Lower leg skin (tissue), 4 donors: ENCODE measurements around the gene ACAD10. TPM values are rescaled to one million over a fixed set of nuclear protein-coding genes. Genes with fewer than 3 reads are reported as not detected.

Experiments
- DNase-seq, 2 donors: peaks; one replicate each; pipeline ENCODE4 v3.0.0-alpha.2; 2019; ENCODE audit warnings: low spot score in 2 of 2
- H3K4me3 ChIP-seq: fragments of 200-600 bp; sonication (generic); 2 replicates; pipeline ENCODE4 v1.5.1; 2017; ENCODE audit warnings: mild to moderate bottlenecking, low read depth; ENCODE audit not compliant: poor library complexity, severe bottlenecking
- POLR2A ChIP-seq, 2 donors: fragments of 450-650 bp; IDR thresholded peaks; one replicate each; pipeline ENCODE4 v1.6.1; 2016 to 2017; ENCODE audit warnings: antibody characterized with exemption in 2 of 2, mild to moderate bottlenecking in 1 of 2, moderate library complexity in 1 of 2
- WGBS, 2 donors: methylation state at CpG; one replicate each; pipeline ENCODE4 v1.1.5; 2018; 5-methylcytosine and 5-hydroxymethylcytosine counted together
- intact Hi-C: fragments of 100-400 bp; cut with DNase I; formaldehyde crosslinking; loops from one replicate; pipeline ENCODE4 v1.15.0; 2023; ENCODE audit warnings: low total_unique reads
- total RNA-seq, 4 donors: library from RNA; depleted of rRNA; stranded (reverse); fragments of >200 nt; gene quantifications; one replicate each; pipeline ENCODE4 v1.1.0, GENCODE V29; 2016
- TF ChIP-seq, protein P1 (sequence below), 3 donors: fragments of 450-650 bp; IDR thresholded peaks; one replicate each; pipeline ENCODE4 v1.5.1; 2016; ENCODE audit warnings: antibody characterized with exemption in 3 of 3, mild to moderate bottlenecking in 3 of 3, moderate library complexity in 2 of 3

The ACAD10 gene
- total RNA-seq, 4 donors from 2014 or later, result 23.1 to 40.5 (median 24.3) TPM

DNA sequence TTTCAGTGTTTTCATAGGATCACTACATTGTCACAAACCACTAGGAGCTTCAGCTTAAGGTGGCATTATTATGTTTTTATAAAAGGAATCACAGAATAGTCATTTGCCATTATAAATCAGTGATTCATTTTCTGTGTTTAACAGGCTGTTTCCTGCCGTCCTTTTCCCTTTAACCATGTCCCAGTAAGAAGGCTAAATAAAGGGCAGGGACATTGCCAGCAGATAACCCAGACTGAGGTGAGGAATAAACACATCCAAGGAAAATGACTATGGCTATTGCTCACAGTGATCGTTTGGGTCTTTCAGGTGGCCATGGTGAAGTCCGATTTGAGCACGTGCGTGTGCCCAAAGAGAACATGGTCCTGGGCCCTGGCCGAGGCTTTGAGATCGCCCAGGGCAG is 63.0 kb downstream of the ACAD10 start:
- no peak overlapping the region for H3K4me3 ChIP-seq
- intact Hi-C loops, result no loop called here
- TF ChIP-seq POLR2A (IDR thresholded peaks at IDR 0.05), result no peak
- TF ChIP-seq, protein P1, sequence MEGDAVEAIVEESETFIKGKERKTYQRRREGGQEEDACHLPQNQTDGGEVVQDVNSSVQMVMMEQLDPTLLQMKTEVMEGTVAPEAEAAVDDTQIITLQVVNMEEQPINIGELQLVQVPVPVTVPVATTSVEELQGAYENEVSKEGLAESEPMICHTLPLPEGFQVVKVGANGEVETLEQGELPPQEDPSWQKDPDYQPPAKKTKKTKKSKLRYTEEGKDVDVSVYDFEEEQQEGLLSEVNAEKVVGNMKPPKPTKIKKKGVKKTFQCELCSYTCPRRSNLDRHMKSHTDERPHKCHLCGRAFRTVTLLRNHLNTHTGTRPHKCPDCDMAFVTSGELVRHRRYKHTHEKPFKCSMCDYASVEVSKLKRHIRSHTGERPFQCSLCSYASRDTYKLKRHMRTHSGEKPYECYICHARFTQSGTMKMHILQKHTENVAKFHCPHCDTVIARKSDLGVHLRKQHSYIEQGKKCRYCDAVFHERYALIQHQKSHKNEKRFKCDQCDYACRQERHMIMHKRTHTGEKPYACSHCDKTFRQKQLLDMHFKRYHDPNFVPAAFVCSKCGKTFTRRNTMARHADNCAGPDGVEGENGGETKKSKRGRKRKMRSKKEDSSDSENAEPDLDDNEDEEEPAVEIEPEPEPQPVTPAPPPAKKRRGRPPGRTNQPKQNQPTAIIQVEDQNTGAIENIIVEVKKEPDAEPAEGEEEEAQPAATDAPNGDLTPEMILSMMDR (IDR thresholded peaks at IDR 0.05), result no peak
- DNase-seq, result no peak
- 87 to 90% methylated on average over 7 of the region's 7 CpGs for WGBS, 2 donors

- no peak for DNase-seq
- TF ChIP-seq, protein P1 (IDR thresholded peaks at IDR 0.05), result no peak
- no peak for TF ChIP-seq POLR2A (IDR thresholded peaks at IDR 0.05)
- H3K4me3 ChIP-seq, result no peak overlapping the region
- intact Hi-C loops, result no loop called here
- 90 to 93% methylated on average over 4 of the region's 4 CpGs for WGBS, 2 donors
These were observed 63.5 kb downstream of the ACAD10 start for GRCh38 chr12:111749391-111749790.

DNA sequence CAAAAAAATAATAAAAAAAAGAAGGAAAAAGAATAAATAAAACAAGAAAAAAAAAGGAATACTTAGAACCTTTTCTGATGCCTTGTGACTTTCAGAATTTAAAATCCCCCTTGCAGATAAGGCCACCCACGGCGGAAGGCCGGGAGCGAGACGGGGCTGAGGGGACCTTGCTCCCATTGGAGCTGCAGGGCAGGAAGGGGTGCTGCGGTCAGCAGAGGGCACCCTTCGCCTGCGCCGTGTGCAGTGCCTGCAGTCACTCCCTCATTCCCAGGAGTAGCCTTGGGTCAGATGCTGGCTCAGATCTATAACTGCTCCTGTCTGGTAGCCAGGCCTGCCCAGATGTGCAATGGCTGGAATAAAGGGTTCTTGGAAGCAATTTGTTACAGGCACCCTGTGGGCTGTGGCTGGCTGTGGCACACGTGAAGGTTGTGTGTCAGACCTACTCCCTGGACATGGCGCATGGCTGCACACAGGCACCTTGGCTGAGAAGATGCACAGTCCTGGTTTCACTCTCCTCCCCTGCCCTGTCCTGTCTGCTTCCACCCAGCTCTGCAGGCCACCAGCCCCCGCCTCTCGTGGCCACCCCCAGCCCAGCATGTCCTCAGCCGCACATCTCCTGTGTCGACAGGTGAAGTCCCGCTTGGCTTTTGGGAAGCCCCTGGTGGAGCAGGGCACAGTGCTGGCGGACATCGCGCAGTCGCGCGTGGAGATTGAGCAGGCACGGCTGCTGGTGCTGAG is 67.5 kb downstream of the ACAD10 start:
- no peak overlapping the region for H3K4me3 ChIP-seq
- no peak for TF ChIP-seq POLR2A (IDR thresholded peaks at IDR 0.05)
- TF ChIP-seq, protein P1 (IDR thresholded peaks at IDR 0.05), result no peak
- peak in 1 of 2 donors; percentile 91 for DNase-seq
- intact Hi-C loops, result loop anchor here (5.0 kb wide), 1 partner anchor 59 kb away; no protein-coding TSS in a partner anchor
- WGBS, 2 donors, result 71 to 74% methylated on average over 23 of the region's 23 CpGs

GRCh38 chr12:111754671-111755070 is 68.8 kb downstream of the ACAD10 start:
- 46 to 63% methylated on average over 8 of the region's 8 CpGs for WGBS, 2 donors
- DNase-seq, result no peak
- H3K4me3 ChIP-seq, result no peak overlapping the region
- no peak for TF ChIP-seq POLR2A (IDR thresholded peaks at IDR 0.05)
- TF ChIP-seq, protein P1 (IDR thresholded peaks at IDR 0.05), result no peak
- intact Hi-C loops, result loop anchor here (5.0 kb wide), 1 partner anchor 58 kb away; no protein-coding TSS in a partner anchor

DNA sequence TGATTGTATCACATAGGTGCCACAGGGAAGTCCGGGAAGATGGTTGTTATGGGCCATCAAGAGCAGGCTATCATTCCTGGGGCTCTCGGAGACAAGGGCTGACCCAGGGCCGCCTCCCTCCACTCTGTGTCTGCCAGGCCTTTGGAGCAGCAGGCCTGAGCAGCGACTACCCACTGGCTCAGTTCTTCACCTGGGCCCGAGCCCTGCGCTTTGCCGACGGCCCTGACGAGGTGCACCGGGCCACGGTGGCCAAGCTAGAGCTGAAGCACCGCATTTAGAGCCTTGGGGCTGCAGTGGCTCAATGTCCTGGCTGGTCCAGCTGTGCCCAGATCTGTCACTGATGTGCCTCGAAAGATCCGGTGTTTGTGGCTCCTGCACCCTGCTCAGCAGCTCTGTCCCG is 70.3 kb downstream of the ACAD10 start:
- intact Hi-C loops, result no loop called here
- H3K4me3 ChIP-seq, result no peak overlapping the region
- DNase-seq, result no peak
- WGBS, 2 donors, result 94 to 96% methylated on average over 7 to 15 of the region's 15 CpGs
- TF ChIP-seq, protein P1 (IDR thresholded peaks at IDR 0.05), result no peak

DNA sequence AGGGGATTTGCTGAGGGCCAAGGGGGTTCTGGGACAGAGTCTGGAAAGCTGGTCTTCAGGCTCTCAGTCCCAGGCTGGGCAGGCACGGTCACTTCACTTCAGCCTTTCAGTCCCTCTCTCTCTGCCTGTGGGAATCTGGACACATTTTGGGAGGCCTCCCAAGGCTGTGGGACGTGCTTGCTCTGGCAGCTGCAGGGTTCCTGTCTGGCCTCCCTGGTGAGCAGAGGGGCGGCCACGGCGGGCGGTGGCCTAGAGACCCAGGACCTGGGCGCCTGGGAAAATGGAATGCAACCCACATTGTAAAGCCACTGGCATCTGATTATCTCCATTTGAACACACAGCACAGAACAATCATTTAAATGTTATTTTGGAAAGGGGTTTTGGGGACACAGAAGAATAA is 70.8 kb downstream of the ACAD10 start:
- WGBS, 2 donors, result 69 to 86% methylated on average over 7 of the region's 7 CpGs
- no peak overlapping the region for H3K4me3 ChIP-seq
- no peak for DNase-seq
- intact Hi-C loops, result no loop called here
- TF ChIP-seq POLR2A (IDR thresholded peaks at IDR 0.05), result no peak
- TF ChIP-seq, protein P1 (IDR thresholded peaks at IDR 0.05), result no peak
